HG02623 (cell line): Measurements from ENCODE around the gene ARHGAP45.
"Not testable (repeated sequence)": the region's sequence is repeated elsewhere in the genome, so short reads cannot be mapped to it uniquely, and the experiment has no call there.

Experiments used
- ATAC-seq: cut with Tn5 transposase; IDR thresholded peaks from one replicate; pipeline ENCODE4 v1.9.1; 2021; ENCODE audit warnings: moderate library complexity; ENCODE audit not compliant: unreplicated experiment

The ARHGAP45 gene

GRCh38 chr19:1066748-1067340 is at the start of gene ARHGAP45:
ARHGAP45 (plus strand) TSS chr19:1067167; CDS start chr19:1067406, 239 bp downstream.
- ATAC-seq = peak; percentile 37

GRCh38 chr19:1017906-1018305 is 49.1 kb upstream of the ARHGAP45 start:
- ATAC-seq = no peak

GRCh38 chr19:1018393-1018792 is 48.6 kb upstream of the ARHGAP45 start:
- ATAC-seq = no peak

- no peak for ATAC-seq
Observed at GRCh38 chr19:1018932-1019615, 47.9 kb upstream of the ARHGAP45 start.

GRCh38 chr19:1019616-1019961 is 47.4 kb upstream of the ARHGAP45 start:
- ATAC-seq = no peak

- no peak for ATAC-seq
Observed at GRCh38 chr19:1019980-1020867, 46.7 kb upstream of the ARHGAP45 start.

- ATAC-seq = peak; percentile 71
Observed at GRCh38 chr19:1020868-1021425, 46.0 kb upstream of the ARHGAP45 start, which contains the start of gene TMEM259. TMEM259 (minus strand) TSS chr19:1021123; CDS start chr19:1020996, 127 bp downstream.

- ATAC-seq = not testable (repeated sequence)
Observed at GRCh38 chr19:1023883-1024188, 43.1 kb upstream of the ARHGAP45 start.

- not testable (repeated sequence) for ATAC-seq
Observed at GRCh38 chr19:1025080-1025479, 41.9 kb upstream of the ARHGAP45 start.

GRCh38 chr19:1025960-1026782 is 40.8 kb upstream of the ARHGAP45 start, which contains the start of gene CNN2:
CNN2 (plus strand) TSS chr19:1026608; CDS start chr19:1026662, 54 bp downstream.
- peak; percentile 51 for ATAC-seq

- no peak for ATAC-seq
Observed at GRCh38 chr19:1026783-1027649, 40.0 kb upstream of the ARHGAP45 start.

GRCh38 chr19:1027650-1028061 is 39.3 kb upstream of the ARHGAP45 start:
- ATAC-seq = no peak

GRCh38 chr19:1028062-1028926 is 38.7 kb upstream of the ARHGAP45 start:
- ATAC-seq = no peak

GRCh38 chr19:1032264-1032867 is 34.6 kb upstream of the ARHGAP45 start:
- ATAC-seq = no peak

- no peak for ATAC-seq
Observed at GRCh38 chr19:1035998-1036621, 30.9 kb upstream of the ARHGAP45 start.

GRCh38 chr19:1037621-1038064 is 29.3 kb upstream of the ARHGAP45 start:
- ATAC-seq = no peak

GRCh38 chr19:1038978-1039645 is 27.9 kb upstream of the ARHGAP45 start:
- ATAC-seq = no peak
